Amygdala (tissue), 56 donors: Measurements from ENCODE around the gene SHF.

ENCODE experiments used
- DNase-seq, 56 donors: peaks; one replicate each; lab custom pipeline; 2025; lab: John Stamatoyannopoulos, UW

The SHF gene

GRCh38 chr15:45174577-45174976 is 13.2 kb downstream of the SHF start:
- no peak for DNase-seq

- DNase-seq = no peak
Measured at GRCh38 chr15:45174069-45174468, 13.7 kb downstream of the SHF start.

GRCh38 chr15:45171912-45172311 is 15.9 kb downstream of the SHF start:
- DNase-seq = no peak

DNA sequence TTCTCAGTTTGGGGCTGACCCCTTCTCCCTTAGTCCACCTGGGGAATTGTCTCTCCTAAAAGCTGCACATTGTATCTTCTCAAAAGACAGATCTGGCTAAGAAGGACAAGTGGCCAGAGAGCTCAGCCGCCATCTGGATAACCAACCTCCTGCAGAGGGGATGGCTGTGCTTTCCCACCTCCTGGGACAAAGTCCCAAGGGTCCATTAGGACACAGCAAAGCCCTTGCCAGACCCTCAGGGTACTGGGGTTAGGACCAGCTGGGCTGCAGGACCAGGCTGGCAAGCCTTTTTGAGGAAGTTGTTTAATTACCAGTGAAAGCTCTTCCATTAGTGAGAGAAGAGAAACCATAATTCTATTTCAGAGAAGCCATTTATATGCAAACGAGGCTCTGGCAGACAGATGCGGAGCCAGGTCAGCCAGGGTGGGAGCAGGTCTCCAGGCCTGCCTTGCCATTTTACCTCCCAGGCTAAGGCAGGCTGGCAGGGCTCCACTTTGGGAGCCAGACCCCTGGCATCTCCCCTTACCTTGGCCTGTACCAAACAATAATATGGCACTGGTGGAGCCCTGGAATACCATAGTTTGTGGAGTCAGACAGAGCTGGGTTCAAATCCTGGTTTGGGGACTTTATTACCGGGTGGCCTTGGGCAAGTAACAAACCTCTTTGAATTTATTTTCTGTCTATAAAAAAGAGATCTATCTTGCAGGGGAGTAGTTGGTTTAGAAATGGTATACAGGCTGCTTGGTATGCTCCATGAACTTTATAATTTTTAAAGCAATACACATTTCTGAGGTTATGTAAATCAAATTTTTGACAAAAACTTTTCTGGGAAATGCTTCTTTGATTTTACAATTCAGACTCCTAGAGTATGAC is 17.9 kb downstream of the SHF start:
- no peak for DNase-seq

DNA sequence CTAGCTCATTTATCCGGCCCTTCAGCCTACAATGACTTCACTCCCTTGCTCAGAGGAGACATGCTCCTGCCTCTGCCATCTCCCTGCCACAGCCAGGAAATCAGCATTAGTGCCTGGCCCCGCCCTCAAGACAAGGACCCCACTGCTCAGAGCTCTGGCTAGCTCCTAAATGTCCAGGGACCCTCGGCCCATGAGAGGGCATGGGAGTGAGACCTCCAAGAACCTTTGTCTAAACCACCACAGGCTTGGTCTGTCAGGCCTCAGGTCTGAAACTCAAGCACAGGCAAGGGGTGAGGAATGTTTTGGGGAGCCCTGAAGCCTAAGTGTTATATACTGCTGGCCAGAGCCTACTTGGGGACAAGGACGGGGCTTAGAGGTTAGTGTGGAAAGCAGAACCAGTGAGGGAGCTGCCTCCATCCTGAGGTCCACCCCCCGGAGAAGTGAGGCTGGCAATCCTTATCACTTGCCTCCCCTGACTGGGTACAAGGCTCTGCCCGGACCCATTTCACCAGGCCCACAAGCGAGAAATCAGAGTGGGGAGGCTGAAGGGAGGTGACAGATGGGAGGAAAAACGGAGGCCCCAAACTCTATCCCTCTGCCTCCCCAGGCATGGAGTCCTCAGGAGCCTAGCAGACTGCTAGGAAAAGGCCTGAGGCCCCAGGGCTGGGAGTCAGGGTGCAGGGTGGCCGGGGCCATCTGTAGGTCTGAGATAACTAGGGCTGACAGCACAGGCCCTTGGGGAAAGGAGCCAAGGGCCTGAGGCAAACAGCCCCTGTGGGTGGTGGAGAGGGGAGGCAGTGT is 18.8 kb downstream of the SHF start:
- DNase-seq = no peak

- no peak for DNase-seq
Measured at GRCh38 chr15:45168286-45168685, 19.5 kb downstream of the SHF start.

GRCh38 chr15:45167631-45168205 is 20.0 kb downstream of the SHF start:
- peak in 1 of 56 donors; percentile 61 for DNase-seq

GRCh38 chr15:45166834-45167630 is 20.7 kb downstream of the SHF start:
- peak in 53 of 56 donors; percentile 34 to 89 (median 75) for DNase-seq

DNA sequence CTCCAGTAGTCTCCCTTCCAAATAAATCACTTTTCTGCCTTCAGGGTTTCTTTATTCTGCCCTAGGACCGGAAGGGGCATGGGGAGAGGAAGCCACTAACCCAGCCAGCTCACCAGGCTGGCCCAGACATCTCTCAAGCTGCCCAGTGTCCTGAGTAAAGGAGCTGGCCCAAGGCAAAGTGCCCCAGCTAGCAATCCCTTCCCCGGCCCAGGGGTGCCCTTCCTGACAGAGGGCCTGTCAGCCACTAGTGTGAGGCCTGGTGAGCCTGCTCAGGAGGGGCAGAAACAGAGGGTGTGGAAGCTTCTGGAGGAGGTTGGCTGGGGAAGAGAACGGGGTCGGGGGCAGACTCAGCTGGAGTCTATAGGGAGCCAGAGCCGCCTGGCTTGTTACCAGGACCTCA is 22.2 kb downstream of the SHF start:
- no peak for DNase-seq

- DNase-seq = no peak
Measured at GRCh38 chr15:45164914-45165313, 22.9 kb downstream of the SHF start.

DNA sequence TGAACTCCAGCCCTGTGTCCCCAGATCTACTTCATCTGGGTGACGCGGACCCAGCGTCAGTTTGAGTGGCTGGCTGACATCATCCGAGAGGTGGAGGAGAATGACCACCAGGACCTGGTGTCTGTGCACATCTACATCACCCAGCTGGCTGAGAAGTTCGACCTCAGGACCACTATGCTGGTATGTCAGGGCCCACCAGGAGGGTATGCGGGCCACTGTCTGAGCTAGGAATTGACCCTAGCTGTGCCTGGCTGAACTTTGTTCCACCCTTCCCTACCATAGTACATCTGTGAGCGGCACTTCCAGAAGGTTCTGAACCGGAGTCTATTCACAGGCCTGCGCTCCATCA is 24.3 kb downstream of the SHF start:
- DNase-seq = no peak

DNA sequence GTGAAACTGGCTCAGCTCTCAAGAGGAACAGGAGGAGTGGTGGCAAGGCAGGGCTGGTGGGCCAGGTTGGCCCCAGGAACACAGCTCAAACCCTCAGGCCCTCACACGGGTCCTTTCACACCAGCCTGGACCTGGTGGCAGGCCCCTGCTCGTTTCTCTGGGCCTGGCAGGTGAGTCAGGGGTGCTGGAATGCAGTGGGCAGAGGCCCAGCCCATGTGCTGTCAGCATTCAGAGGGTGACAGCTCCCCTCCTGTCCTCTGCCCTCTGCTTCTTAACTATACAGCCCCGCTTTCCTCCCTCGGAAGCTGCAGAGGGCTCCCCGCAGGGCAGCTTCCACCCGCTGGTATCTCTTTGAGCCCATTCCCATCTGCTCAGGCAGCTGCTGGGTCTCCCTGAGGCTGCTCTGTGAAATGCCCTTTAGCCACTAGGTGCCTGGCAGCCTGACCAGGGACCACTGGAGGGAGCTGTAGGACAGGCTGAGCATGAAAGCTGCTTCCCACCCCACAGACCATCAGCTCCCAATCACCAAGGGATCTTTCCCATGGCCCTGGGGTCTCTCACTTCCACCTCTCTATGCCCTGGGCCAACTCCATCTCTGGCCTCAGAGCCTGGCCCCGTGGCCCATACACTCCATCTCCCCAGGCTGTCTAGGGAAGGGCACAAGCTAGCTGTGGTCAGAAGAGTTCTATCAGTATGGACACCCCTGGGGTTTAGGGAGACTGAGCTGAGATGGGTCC is 24.8 kb downstream of the SHF start:
- DNase-seq = peak in 55 of 56 donors; percentile 14 to 88 (median 59)

DNA sequence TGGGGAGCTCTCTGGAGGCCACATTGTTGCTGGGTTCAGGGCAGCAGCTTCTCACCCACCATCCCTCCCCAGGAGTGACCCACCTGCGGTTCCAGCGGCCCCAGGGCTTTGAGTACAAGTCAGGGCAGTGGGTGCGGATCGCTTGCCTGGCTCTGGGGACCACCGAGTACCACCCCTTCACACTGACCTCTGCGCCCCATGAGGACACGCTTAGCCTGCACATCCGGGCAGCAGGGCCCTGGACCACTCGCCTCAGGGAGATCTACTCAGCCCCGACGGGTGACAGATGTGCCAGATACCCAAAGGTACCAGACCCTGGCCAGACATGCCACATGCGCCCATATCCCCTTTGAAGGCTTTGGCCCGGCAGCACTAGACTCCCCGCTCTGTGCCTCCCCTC is 26.1 kb downstream of the SHF start:
- no peak for DNase-seq

GRCh38 chr15:45157974-45158373 is 29.8 kb downstream of the SHF start:
- DNase-seq = peak in 45 of 56 donors; percentile 14 to 82 (median 48)

DNA sequence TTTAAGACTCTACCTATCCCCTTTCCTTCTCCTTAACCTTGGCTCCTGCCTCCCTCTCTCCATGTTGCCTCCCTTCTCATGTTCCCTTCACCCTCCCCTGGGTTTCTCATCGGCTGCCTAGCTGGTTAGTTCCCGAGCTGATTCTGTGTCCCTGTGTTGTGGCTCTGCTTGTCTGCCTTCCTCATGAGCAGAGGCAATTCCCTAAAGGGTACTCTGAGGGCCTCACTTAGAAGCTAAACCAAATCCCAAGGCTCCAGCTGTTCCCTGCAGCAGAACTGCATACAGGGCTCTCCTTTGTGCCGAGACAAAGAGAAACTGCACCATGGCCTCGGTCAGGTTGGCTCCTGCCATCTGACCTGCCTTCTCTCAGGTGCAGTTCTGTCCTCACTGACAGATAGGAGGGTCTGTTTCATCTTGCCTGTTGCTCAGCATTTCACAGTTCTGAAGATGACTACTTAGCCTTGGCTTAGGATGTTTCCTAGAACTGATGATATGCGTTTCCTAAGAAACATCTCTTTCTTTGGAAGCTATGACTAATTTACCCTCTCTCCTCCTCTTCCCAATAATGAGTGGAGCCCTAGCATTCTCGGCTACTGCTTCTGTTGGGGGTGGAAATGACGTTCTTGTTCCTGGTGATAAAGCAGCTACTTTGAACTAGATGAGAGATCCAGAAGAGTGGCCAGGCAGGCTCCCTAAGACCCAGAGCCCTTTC is 30.9 kb downstream of the SHF start:
- DNase-seq = peak in 6 of 56 donors; percentile 10 to 60 (median 18)

DNA sequence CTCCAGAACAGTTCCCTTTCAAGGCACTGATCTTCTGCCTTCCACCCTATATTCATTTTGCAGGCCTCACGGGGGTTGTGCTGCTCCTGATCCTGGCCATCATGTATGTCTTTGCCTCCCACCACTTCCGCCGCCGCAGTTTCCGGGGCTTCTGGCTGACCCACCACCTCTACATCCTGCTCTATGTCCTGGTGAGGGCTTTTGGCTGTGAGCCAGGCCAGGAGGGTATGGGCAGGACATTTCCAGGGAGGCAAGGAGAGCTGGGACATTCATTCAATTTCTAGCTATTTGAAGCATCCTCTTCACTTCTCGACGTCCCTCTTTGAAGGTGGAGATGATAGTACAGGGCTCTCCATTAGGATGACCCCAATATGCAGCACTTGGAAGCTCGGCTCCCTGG is 32.0 kb downstream of the SHF start:
- DNase-seq = no peak

DNA sequence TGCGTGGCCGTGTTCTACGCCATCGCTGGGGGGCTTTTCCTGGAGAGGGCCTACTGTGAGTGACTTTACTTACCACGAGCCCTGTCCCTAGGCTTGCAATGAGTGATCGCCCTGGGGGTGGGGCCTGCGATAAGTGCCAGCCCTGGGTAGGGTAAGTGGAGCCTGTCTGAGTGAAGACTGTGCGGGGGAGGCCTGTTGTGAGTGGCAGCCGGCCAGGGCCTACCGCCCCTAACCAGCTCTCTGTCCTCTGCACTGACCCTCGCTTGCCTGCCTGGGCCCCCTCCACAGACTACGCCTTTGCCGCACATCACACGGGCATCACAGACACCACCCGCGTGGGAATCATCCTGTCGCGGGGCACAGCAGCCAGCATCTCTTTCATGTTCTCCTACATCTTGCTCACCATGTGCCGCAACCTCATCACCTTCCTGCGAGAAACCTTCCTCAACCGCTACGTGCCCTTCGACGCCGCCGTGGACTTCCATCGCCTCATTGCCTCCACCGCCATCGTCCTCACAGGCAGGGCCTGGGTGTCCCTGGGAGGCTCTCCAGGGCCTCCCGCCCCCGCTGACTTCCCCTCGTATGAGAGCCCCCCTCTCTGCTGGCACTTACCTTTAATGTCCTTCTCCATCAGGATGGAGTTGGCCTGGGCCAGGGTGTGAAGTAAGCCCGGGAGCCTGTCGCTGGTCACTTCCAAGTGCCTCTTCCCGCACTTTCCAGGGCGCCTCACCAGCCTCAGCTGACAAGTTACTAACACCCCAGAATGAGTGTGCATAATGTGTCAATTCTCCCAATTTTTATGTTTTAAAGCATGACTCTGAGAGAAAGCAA is 35.6 kb downstream of the SHF start:
- DNase-seq = no peak

DNA sequence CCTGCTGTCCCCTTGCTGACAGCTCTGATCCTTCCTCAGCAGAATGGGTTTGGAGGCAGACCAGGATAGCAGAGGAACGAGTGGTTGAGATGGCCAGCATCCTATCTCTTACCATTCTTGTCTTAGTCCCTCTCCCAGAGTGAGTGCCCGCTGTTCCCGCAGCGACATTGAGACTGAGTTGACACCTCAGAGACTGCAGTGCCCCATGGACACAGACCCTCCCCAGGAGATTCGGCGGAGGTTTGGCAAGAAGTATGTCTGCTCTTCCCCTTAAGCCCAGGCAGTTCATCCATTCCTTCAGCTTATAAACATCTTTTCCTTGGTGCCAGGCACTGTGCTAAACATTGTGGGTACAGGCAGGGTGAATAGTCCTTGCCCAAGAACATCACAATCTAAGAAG is 36.8 kb downstream of the SHF start:
- DNase-seq = no peak
